ENCODE results near the gene EMID1. TPM values are rescaled to one million over a fixed set of nuclear protein-coding genes. Genes with fewer than 3 reads are reported as not detected.

EMID1 gene
- total RNA-seq, 2 experiments from 2014 or later = not detected

DNA sequence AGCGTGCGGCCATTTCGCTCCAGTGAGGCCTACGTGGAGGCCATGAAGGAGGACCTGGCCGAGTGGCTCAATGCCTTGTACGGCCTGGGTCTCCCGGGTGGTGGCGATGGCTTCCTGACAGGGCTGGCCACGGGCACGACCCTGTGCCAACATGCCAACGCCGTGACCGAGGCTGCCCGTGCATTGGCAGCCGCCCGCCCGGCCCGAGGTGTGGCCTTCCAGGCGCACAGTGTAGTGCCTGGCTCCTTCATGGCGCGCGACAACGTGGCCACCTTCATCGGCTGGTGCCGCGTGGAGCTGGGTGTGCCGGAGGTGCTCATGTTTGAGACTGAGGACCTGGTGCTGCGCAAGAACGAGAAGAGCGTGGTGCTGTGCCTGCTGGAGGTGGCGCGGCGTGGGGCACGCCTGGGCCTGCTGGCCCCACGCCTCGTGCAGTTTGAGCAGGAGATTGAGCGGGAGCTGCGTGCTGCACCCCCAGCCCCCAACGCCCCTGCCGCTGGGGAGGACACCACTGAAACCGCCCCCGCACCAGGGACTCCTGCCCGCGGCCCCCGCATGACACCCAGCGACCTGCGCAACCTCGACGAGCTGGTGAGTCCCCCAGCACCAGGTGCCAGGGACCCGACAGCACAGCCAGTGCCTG, 102.6 kb downstream of the EMID1 start:
- H3K9me2 ChIP-seq (ENCODE audit: insufficient read depth, low read length) = no peaks in the 10 kb centered on the region
- no TSS peak for BruUV-seq (replicated peaks)
- TF ChIP-seq EZH2phosphoT487 (IDR thresholded peaks at IDR 0.05; ENCODE audit: borderline replicate concordance, low read depth, low read length) = no peak
- TF ChIP-seq, protein P1, sequence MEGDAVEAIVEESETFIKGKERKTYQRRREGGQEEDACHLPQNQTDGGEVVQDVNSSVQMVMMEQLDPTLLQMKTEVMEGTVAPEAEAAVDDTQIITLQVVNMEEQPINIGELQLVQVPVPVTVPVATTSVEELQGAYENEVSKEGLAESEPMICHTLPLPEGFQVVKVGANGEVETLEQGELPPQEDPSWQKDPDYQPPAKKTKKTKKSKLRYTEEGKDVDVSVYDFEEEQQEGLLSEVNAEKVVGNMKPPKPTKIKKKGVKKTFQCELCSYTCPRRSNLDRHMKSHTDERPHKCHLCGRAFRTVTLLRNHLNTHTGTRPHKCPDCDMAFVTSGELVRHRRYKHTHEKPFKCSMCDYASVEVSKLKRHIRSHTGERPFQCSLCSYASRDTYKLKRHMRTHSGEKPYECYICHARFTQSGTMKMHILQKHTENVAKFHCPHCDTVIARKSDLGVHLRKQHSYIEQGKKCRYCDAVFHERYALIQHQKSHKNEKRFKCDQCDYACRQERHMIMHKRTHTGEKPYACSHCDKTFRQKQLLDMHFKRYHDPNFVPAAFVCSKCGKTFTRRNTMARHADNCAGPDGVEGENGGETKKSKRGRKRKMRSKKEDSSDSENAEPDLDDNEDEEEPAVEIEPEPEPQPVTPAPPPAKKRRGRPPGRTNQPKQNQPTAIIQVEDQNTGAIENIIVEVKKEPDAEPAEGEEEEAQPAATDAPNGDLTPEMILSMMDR (conservative IDR thresholded peaks at IDR 0.05; ENCODE audit: low read length) = no peak
- H3K4me3 ChIP-seq (ENCODE audit: low read depth, low read length, poor library complexity, severe bottlenecking) = no peak overlapping the region
- peaks cover 4% of the 10 kb centered on the region; the same call in 1 of the 2 replicates for H3K36me3 ChIP-seq (ENCODE audit: insufficient read depth, low read length)
- H2AFZ ChIP-seq (ENCODE audit: low read length) = no peak overlapping the region
- H3K79me2 ChIP-seq (ENCODE audit: insufficient read depth, low read depth, low read length) = no peaks in the 10 kb centered on the region
- POLR2A ChIA-PET = no interaction called here
- no peak overlapping the region for H3K27ac ChIP-seq (ENCODE audit: low read depth, low read length, poor library complexity, severe bottlenecking)
- no peaks in the 10 kb centered on the region for H3K9me3 ChIP-seq (ENCODE audit: low read length)
- no peaks in the 10 kb centered on the region for H4K20me1 ChIP-seq (ENCODE audit: insufficient read depth, low read length)
- DNase-seq (ENCODE audit: low spot score) = no peak
- intact Hi-C loops (cut with micrococcal nuclease; ENCODE audit: unreplicated experiment) = loop anchor here (10.0 kb wide), 1 partner anchor 217 kb away; no protein-coding TSS in a partner anchor
- peaks cover 8% of the 10 kb centered on the region for H3K4me1 ChIP-seq (ENCODE audit: insufficient read depth, low read length, poor library complexity, severe bottlenecking)
- H3K4me2 ChIP-seq (ENCODE audit: low read length) = no peak overlapping the region
- CTCF ChIA-PET (ENCODE audit: unreplicated experiment) = no interaction called here

DNA sequence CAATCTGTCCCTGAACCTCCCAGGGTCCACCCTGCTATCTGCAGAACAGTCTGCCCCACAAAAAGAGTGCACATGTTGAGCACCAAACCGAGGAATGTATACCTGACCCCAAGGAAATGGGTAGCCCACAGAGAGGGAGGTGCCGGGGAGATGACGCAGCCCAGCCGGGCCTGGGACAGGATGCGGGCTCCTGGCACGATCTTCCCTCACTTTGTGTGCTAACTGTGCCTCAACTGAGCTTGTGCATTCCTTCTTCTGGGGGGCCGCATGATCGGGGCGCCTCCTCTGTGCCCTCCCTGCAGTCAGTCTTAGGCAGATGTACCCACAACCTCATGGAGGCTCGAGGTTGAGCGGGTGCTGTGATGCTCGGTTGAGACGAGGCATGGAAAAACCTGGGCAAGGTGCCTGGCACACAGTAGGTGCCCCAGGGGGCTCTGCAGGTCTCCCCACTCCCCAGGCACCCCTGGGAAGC, 103.1 kb downstream of the EMID1 start:
- no peak for TF ChIP-seq EZH2phosphoT487 (IDR thresholded peaks at IDR 0.05; ENCODE audit: borderline replicate concordance, low read depth, low read length)
- TF ChIP-seq, protein P1 (conservative IDR thresholded peaks at IDR 0.05; ENCODE audit: low read length) = no peak
- Histone ChIP-seq H2AFZ (ENCODE audit: low read length) (no peak overlapping the region), H4K20me1 (ENCODE audit: insufficient read depth, low read length) (no peaks in the 10 kb centered on the region), H3K36me3 (ENCODE audit: insufficient read depth, low read length) (peaks cover 4% of the 10 kb centered on the region; the same call in 1 of the 2 replicates), H3K4me2 (ENCODE audit: low read length) (no peak overlapping the region), H3K4me3 (ENCODE audit: low read depth, low read length, poor library complexity, severe bottlenecking) (no peak overlapping the region), H3K9me2 (ENCODE audit: insufficient read depth, low read length) (no peaks in the 10 kb centered on the region), H3K79me2 (ENCODE audit: insufficient read depth, low read depth, low read length) (no peaks in the 10 kb centered on the region), H3K27ac (ENCODE audit: low read depth, low read length, poor library complexity, severe bottlenecking) (no peak overlapping the region), H3K4me1 (ENCODE audit: insufficient read depth, low read length, poor library complexity, severe bottlenecking) (peaks cover 8% of the 10 kb centered on the region), H3K9me3 (ENCODE audit: low read length) (no peaks in the 10 kb centered on the region)
- ChIA-PET CTCF (ENCODE audit: unreplicated experiment) (no interaction called here), POLR2A (no interaction called here)
- no TSS peak for BruUV-seq (replicated peaks)
- intact Hi-C loops (cut with micrococcal nuclease; ENCODE audit: unreplicated experiment) = loop anchor here (10.0 kb wide), 1 partner anchor 216 kb away; no protein-coding TSS in a partner anchor
- no peak for DNase-seq (ENCODE audit: low spot score)

Small RNA genes lying within 50 kb of the gene (small RNA-seq; reads per million reads assigned to genes)
- not detected for gene RNU6-1219P

Other genes with a start within 250 kb of the EMID1 start
- gene C22orf31, start 144.1 kb upstream of the EMID1 start, total RNA-seq (2014; rRNA removed; shearing (Covaris generic)) = not detected in 2 replicates
- not detected in 2 replicates for gene C22orf31, start 144.1 kb upstream of the EMID1 start, total RNA-seq (2022)
- gene KREMEN1, start 132.9 kb upstream of the EMID1 start, total RNA-seq (2014; rRNA removed; shearing (Covaris generic)) = not detected in 2 replicates
- not detected in 2 replicates for gene KREMEN1, start 132.9 kb upstream of the EMID1 start, total RNA-seq (2022)
- 37.9 and 44.5 TPM in 2 replicates for gene RHBDD3, start 62.1 kb downstream of the EMID1 start, total RNA-seq (2014; rRNA removed; shearing (Covaris generic))
- gene RHBDD3, start 62.1 kb downstream of the EMID1 start, total RNA-seq (2022) = 38.6 and 39.2 TPM in 2 replicates
- 270 and 311 TPM in 2 replicates for gene EWSR1, start 62.4 kb downstream of the EMID1 start, total RNA-seq (2014; rRNA removed; shearing (Covaris generic))
- gene EWSR1, start 62.4 kb downstream of the EMID1 start, total RNA-seq (2022) = 333 and 375 TPM in 2 replicates
- gene GAS2L1, start 100.8 kb downstream of the EMID1 start, total RNA-seq (2014; rRNA removed; shearing (Covaris generic)) = not detected in 2 replicates
- gene GAS2L1, start 100.8 kb downstream of the EMID1 start, total RNA-seq (2022) = not detected in 2 replicates
- gene RASL10A, start 109.8 kb downstream of the EMID1 start, total RNA-seq (2014; rRNA removed; shearing (Covaris generic)) = 2.7 and 5.2 TPM in 2 replicates
- gene RASL10A, start 109.8 kb downstream of the EMID1 start, total RNA-seq (2022) = 23.3 and 23.7 TPM in 2 replicates
- 84.6 and 111 TPM in 2 replicates for gene AP1B1, start 182.7 kb downstream of the EMID1 start, total RNA-seq (2014; rRNA removed; shearing (Covaris generic))
- gene AP1B1, start 182.7 kb downstream of the EMID1 start, total RNA-seq (2022) = 156 and 162 TPM in 2 replicates
- not detected in 2 replicates for gene RFPL1, start 232.7 kb downstream of the EMID1 start, total RNA-seq (2014; rRNA removed; shearing (Covaris generic))
- gene RFPL1, start 232.7 kb downstream of the EMID1 start, total RNA-seq (2022) = not detected in 2 replicates